Stimulated activated CD8-positive, alpha-beta memory T cell treated with anti-CD3 and anti-CD28 coated beads, Interleukin-7, amount 100 ng/mL, for 1 hour (primary cell): ENCODE measurements around the gene DHRS12.

ENCODE experiments used
- DNase-seq, 2 donors: peaks; one replicate each; pipeline ENCODE4 v3.0.0-alpha.2; 2020; ENCODE audit warnings: low read depth in 2 of 2

Gene DHRS12

GRCh38 chr13:51803422-51804294, at the start of gene DHRS12:
Gene DHRS12, minus strand, starts transcription at chr13:51804163. Its CDS starts 4,504 bp downstream, at chr13:51799659.
- peak; percentile 72 to 75 for DNase-seq

DNA sequence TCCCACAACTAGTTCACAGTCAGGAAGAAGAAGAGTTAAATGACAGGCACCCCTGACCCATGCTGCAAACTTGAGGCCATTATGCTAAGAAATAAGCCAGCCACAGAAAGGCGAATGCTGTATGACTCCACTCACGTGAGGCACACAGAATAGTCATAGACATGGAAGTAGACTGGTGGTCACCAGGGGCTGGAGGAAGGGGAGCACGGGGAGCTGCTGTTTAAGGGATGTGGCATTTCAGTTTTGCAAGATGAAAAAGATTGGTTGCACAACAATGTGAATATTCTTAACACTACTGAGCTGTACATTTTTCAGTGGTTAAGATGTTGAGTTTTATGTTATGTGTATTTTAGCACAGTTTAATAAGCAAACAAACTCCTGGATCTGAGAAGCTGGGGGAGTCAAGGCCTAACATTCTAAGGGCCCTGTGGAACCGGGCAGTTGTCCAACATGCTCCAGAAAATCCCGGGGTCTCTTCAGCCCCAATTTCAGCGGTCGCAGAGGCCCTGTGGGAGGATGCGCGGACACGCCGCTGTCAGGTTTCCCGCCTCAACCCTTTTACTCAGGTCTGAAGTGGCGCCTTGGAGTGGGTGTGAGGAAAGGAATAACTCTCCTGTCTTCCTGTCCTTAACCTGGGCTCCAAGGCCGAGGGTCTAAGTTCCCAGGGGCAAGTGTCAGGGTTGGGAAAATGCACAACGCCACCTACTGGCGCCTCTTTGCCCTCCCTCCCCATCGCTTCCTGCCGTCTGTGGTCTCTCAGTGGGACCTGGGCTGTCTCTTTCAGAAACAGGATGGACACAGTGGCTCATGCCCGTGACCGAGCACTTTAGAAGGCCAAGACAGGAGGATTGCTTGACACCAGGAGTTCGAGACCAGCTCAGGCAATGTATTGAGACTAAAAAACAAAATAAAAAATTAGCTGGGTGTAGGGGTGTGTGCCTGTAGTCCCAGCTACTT, 45.5 kb upstream of the DHRS12 start:
- no peak for DNase-seq

- no peak for DNase-seq
Observed at GRCh38 chr13:51848674-51849073, 44.7 kb upstream of the DHRS12 start.

DNA sequence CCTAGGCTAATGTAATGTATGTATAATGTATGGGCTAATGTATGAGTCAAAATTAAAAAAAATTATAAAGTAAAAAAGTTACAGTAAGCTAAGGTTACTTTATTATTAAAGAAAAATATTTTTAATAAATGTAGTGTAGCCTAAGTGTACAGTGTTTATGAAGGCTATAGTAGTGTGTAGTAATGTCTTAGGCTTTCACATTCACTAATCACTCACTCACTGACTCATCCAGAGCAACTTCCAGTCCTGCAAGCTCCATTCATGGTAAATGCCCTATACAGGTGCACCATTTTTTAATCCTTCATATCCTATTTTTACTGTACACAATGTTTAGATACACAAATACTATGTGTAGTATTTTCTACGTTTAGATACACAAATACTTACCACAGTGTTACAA, 42.8 kb upstream of the DHRS12 start:
- no peak for DNase-seq

GRCh38 chr13:51845574-51846318, 41.8 kb upstream of the DHRS12 start:
- no peak for DNase-seq

DNA sequence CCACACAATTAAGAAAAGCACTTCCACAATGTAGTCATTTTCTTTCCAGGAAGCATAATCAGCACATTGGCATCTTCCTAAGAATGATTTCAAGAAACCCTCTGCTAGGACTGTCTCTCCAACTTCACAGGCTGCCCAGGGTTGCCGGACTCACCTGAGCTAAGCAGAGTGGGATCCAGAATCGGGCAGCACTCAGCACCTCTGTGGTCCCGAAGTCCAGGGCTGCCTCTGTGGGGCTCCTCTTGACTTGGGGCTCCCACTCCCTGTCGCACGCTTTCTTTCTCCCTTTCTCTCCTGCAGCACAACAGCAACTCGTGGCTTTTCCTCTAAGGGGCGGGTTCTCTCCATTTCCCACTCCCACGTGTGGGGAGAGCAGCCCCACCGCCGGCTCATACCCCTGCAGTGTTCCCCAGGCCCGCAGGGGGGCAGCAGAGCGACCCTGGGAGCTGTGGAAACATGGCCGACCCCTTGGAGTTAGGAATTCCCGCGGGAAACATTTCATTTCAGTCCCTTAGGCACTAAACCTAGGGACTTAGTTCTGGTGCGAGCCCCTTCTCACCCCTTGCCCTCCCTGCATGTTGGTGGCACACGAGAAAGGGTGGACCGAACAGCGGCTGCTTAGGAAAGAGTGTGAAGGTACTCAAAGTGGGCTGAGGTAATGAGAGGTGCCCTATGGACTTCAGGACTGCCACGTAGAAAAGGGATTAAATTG, 41.1 kb upstream of the DHRS12 start, which contains the start of gene TMEM272:
Gene TMEM272, minus strand, starts transcription at position 316 of the 712 bp plus-strand sequence. CDS start 6,647 bp downstream, outside the sequence.
- peak in 1 of 2 donors; percentile 25 for DNase-seq

DNA sequence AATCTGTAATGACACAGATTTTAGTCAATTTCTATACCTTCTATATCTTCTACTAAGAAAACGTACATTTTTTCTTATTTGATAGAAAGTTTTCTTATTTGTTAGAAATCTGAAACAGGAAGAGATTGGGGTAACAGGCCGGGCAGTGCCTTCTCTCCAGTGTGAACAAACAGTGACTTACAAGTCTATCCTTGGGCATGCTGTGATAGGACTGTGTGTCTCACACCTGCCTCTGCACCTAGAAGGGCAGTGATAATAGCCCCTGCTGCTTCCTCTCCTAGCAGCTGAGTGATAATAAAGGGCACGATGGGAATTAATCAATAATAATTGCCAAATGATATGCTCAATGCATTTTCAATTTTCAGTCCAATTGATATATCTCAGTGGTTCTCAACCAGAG, 39.6 kb upstream of the DHRS12 start:
- no peak for DNase-seq

GRCh38 chr13:51841732-51842131, 37.8 kb upstream of the DHRS12 start:
- no peak for DNase-seq

DNA sequence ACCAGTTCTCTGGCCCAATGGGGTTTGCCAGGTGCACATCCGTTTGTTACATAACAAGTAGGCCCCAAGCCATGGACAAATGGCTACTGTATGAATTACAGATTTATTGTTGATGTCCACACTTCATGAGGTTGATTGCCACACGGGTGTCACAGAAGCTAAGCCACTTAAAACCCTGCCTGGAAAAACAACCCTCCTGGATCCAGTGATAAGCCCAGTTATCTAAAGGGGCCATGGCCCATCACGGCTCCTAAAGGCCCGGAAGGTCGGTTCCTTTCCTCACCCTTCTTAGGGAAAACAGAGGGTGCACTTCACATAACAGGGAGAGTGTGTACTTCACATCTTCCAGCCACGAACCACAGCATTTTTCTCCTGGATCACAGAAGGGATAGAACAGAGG, 37.0 kb upstream of the DHRS12 start:
- DNase-seq: no peak

DNA sequence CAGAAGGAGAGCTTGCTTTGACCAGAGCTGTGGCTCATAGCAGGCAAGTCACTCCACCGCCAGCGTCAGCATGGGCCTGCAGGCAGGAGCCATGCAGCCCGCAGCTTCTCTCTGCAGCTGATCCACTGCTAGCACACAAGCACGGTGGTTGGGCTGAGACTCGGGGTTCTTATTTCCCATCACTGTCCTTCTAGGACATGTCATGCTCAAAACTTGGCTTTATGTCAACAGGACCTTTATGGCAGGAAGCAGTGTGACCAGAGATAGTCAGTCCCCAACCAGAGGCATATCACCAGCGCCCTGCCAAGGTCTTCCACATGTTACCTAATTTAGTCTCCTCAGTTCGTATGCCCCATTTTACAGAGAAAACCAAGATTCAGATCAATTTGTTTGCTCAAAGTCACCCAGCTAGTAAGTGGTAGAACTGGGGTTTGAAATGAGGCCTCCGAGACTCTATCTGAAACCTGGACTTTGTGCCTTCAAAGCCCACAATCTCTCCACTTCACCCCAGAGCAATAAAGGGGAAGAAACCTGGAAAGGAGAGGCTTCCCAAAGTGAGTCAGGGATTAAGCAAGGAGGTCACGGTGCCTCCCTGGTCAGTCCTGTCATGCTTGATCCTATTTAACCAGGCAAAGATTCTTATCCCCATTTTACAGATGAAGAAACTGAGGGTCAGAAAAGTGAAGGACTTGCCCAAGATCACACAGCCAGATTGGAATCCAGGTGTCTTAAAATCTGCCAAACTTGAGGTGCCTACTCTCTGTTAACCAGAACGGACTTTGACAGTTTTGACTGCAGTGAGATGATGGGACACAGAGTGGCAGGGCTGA, 36.0 kb upstream of the DHRS12 start:
- DNase-seq: no peak

DNA sequence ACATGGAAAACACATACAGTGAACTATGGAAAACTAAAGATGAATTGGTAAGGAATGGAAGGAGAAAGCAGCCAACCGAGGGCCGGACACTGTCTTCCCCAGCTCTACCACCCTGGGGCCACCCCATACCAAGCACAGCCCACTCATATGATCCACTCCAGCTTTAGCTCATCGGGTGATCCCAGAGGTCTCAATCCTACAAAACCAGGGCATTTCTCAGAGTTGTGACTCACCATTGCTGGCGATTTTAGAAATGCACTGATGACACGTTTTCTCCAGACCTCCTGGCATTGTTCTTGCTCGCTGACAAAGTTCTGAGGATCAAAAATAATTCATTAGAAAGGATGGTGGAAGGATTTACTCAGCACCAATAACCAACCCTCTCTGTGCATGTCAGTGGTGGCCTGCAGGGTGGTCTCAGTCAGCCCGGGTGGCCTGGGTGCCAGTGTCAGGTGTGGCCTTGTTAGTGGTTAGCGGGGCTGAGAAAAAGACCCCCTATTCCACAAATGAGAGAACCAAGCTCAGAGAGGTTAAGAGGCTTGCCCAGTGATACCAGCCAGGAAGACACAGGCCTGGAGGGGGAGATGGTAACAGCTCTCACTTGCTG, 34.4 kb upstream of the DHRS12 start:
- DNase-seq: no peak

DNA sequence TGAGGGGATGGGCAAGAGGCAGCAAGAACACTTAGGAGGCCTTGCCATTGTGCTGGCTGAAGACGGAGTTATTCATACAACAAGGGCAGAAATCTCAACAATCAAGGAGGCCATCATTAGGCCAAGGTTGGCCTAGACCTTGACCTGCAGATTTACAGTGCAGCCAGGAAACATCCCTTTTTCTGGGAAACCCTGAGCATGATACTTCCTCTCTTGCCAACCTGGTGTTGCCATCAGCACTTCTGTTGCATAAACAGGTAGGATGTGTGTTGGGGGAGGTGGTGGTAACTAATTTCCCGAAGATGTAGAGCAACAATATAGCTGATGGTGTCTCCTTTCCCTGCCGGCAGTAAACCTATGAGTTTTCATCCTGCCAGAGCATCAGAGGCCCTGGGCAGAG, 33.1 kb upstream of the DHRS12 start:
- DNase-seq: no peak

DNA sequence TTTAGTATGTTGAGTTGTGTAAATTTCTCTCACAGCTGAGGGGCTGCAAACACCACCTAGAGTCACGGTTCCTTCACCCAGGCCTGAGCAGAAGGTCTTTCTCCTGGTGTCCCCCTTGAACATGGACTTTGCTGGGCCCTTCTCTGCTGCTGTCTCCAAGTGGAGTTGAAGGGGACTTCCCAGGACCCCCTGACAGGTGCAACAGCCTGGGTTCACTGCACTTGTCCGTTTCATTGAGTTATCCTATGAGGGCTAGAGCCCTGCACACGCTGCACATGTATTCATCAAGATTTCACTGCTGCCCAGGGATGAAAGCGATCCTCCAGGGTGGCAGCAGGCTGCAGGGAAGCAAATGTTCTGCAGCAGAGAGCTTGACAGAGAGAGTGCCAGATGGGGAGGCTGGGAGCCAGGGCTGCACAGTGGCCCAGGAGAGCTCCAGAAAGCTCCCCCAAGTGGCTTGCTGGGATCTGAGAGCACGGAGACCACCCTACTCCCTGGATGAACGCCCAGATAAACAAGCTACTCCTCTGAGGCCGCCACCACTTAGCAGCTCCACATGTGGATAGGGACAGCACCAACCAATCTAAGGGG, 30.7 kb upstream of the DHRS12 start:
- DNase-seq: no peak

GRCh38 chr13:51833980-51834379, 30.0 kb upstream of the DHRS12 start:
- DNase-seq: no peak

GRCh38 chr13:51832471-51833152, 28.6 kb upstream of the DHRS12 start:
- DNase-seq: peak in 1 of 2 donors; percentile 24

DNA sequence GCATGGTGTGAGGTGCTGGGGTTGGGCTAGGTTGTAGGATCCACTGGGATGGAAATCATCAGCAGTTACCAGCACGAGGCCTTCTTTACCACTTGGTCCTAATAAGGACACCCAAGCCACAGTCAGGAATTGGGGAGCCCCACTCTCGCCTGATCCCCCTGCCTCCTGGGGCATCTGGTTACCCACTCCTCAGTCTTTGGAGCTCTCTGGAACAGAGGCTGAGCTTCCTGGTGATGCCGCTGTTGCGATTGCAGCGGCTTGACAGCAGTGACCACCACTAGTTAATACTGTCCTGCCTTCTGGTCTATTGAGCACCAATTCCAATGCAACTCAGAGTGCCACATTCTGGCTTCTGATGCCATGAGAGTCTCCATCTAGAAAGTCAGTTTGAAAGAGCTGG, 27.6 kb upstream of the DHRS12 start:
- DNase-seq: no peak

- DNase-seq: no peak
Observed at GRCh38 chr13:51829568-51829899, 25.6 kb upstream of the DHRS12 start.

- DNase-seq: no peak
Observed at GRCh38 chr13:51828730-51829567, 25.0 kb upstream of the DHRS12 start.
